Natural killer cell (primary cell): ENCODE results near the gene ZNF768. TPM values are rescaled to one million over a fixed set of nuclear protein-coding genes. Genes with fewer than 3 reads are reported as not detected.

Experiments
- ATAC-seq, 3 donors: fragments of 150-1000 bp in 2 of 3; fragments of 200-7000 bp in 1 of 3; cut with Tn5 transposase; 1 replicate in 1 of 3; 2 replicates in 2 of 3; pipeline ENCODE4 v1.10.0; 2021; ENCODE audit warnings: mild to moderate bottlenecking in 2 of 3, moderate library complexity in 2 of 3
- DNase-seq, 2 donors: peaks; one replicate each; pipeline versions ENCODE4 v3.0.0 to v3.0.0-alpha.2; 2013 to 2021; ENCODE audit warnings: mixed read lengths in 1 of 2
- H3K27ac ChIP-seq: one replicate; pipeline ENCODE4 v1.5.1; 2013; ENCODE audit warnings: mild to moderate bottlenecking, low read length
- H3K27me3 ChIP-seq: one replicate; pipeline ENCODE4 v1.6.1; 2013; ENCODE audit warnings: low read length; ENCODE audit not compliant: control insufficient read depth, insufficient read depth
- H3K36me3 ChIP-seq: one replicate; pipeline ENCODE4 v1.6.1; 2013; ENCODE audit warnings: low read length; ENCODE audit not compliant: control insufficient read depth, insufficient read depth
- H3K4me1 ChIP-seq: one replicate; pipeline ENCODE4 v1.6.1; 2013; ENCODE audit warnings: low read length; ENCODE audit not compliant: control insufficient read depth, insufficient read depth
- H3K4me3 ChIP-seq: one replicate; pipeline ENCODE4 v1.5.1; 2013; ENCODE audit warnings: low read length
- H3K9me3 ChIP-seq: one replicate; pipeline ENCODE4 v1.6.1; 2013; ENCODE audit warnings: low read length; ENCODE audit not compliant: control insufficient read depth, insufficient read depth
- H3K27ac Mint-ChIP-seq, 2 donors: one replicate each; pipeline ENCODE4 v1.8.0; 2022; ENCODE audit warnings: mild to moderate bottlenecking in 2 of 2, mixed read lengths in 2 of 2, moderate library complexity in 1 of 2
- H3K27me3 Mint-ChIP-seq, 2 donors: one replicate each; pipeline ENCODE4 v1.8.0; 2022; ENCODE audit warnings: low read depth in 2 of 2, mixed read lengths in 2 of 2
- H3K36me3 Mint-ChIP-seq: one replicate; pipeline ENCODE4 v1.8.0; 2022; ENCODE audit warnings: mixed read lengths
- H3K4me1 Mint-ChIP-seq, 2 donors: one replicate each; pipeline ENCODE4 v1.8.0; 2022; ENCODE audit warnings: mixed read lengths in 2 of 2
- H3K4me3 Mint-ChIP-seq: one replicate; pipeline ENCODE4 v1.8.0; 2022; ENCODE audit warnings: mild to moderate bottlenecking, moderate library complexity, mixed read lengths
- H3K9me3 Mint-ChIP-seq, 2 donors: one replicate each; pipeline ENCODE4 v1.8.0; 2022; ENCODE audit warnings: mixed read lengths in 2 of 2
- CTCF ChIP-seq: fragments of 200-600 bp; IDR thresholded peaks from one replicate; pipeline ENCODE4 v1.8.0; 2022; ENCODE audit warnings: antibody characterized with exemption
- WGBS: methylation state at CpG from one replicate; pipeline ENCODE4 v1.1.7; 2013; ENCODE audit warnings: missing lambda C conversion rate; ENCODE audit not compliant: insufficient coverage; 5-methylcytosine and 5-hydroxymethylcytosine counted together
- intact Hi-C: fragments of 100-400 bp; cut with micrococcal nuclease; formaldehyde crosslinking; loops from one replicate; pipeline ENCODE4 v1.14.2; 2022
- total RNA-seq, 4 donors: library from RNA; stranded (reverse); fragments of 120-200 nt in 1 of 4; gene quantifications; one replicate each; pipeline versions ENCODE4 v1.2.3 to v1.2.4, GENCODE V29; 2013 to 2022

The ZNF768 gene
- total RNA-seq, 3 donors from 2014 or later (not counting 1 experiment from before 2014, with no cell fraction given), result 3.3 to 7.2 (median 5.6) TPM

GRCh38 chr16:30521873-30522641, 4.3 kb downstream of the ZNF768 start:
- H3K4me1 ChIP-seq, result peaks cover 19% of the 10 kb centered on the region
- Mint-ChIP-seq H3K27me3 (no peaks in the 10 kb centered on the region), H3K36me3 (peaks cover 18% of the 10 kb centered on the region), H3K4me3 (peak overlapping the region; percentile 39), H3K4me1 (peaks cover 12 to 23% of the 10 kb centered on the region in 2 donors), H3K9me3 (no peaks in the 10 kb centered on the region), H3K27ac (peak overlapping the region; percentile 22 to 79)
- WGBS, result 87% methylated on average over 11 of the region's 11 CpGs
- intact Hi-C loops, result no loop called here
- no peaks in the 10 kb centered on the region for H3K27me3 ChIP-seq
- H3K36me3 ChIP-seq, result peaks cover 47% of the 10 kb centered on the region
- no peak overlapping the region for H3K4me3 ChIP-seq
- no peak overlapping the region for H3K27ac ChIP-seq
- ATAC-seq (no peak), DNase-seq (no peak)
- no peak for TF ChIP-seq CTCF
- H3K9me3 ChIP-seq, result no peaks in the 10 kb centered on the region

GRCh38 chr16:30521476-30521872, 4.9 kb downstream of the ZNF768 start:
- intact Hi-C loops, result no loop called here
- ATAC-seq (no peak), DNase-seq (no peak)
- Mint-ChIP-seq H3K27ac (peak overlapping the region; percentile 22 to 79), H3K4me3 (no peak overlapping the region), H3K27me3 (no peaks in the 10 kb centered on the region), H3K4me1 (peaks cover 14 to 27% of the 10 kb centered on the region in 2 donors), H3K36me3 (peaks cover 18% of the 10 kb centered on the region), H3K9me3 (no peaks in the 10 kb centered on the region)
- Histone ChIP-seq H3K4me1 (peaks cover 24% of the 10 kb centered on the region), H3K36me3 (peaks cover 53% of the 10 kb centered on the region), H3K27ac (no peak overlapping the region), H3K4me3 (no peak overlapping the region), H3K9me3 (no peaks in the 10 kb centered on the region), H3K27me3 (no peaks in the 10 kb centered on the region)
- 92% methylated on average over 7 of the region's 7 CpGs for WGBS
- no peak for TF ChIP-seq CTCF

GRCh38 chr16:30519120-30520049, 7.0 kb downstream of the ZNF768 start:
- no peak overlapping the region for H3K4me3 Mint-ChIP-seq
- no peak for TF ChIP-seq CTCF
- intact Hi-C loops, result no loop called here

More at GRCh38 chr16:30519120-30520049, 7.0 kb downstream of the ZNF768 start:
- no peak for DNase-seq
- Mint-ChIP-seq H3K27me3 (no peaks in the 10 kb centered on the region), H3K9me3 (no peaks in the 10 kb centered on the region), H3K36me3 (peaks cover 18% of the 10 kb centered on the region), H3K4me1 (peaks cover 22 to 31% of the 10 kb centered on the region in 2 donors), H3K27ac (peak overlapping the region; percentile 74 to 77)
- WGBS, result 85% methylated on average over 20 of the region's 20 CpGs
- no peak overlapping the region for H3K4me3 ChIP-seq
- peaks cover 73% of the 10 kb centered on the region for H3K36me3 ChIP-seq
- no peak for ATAC-seq
- H3K9me3 ChIP-seq, result no peaks in the 10 kb centered on the region
- no peaks in the 10 kb centered on the region for H3K27me3 ChIP-seq
- peaks cover 22% of the 10 kb centered on the region for H3K4me1 ChIP-seq
- no peak overlapping the region for H3K27ac ChIP-seq
